Esophagus muscularis mucosa (tissue), 3 donors: ENCODE measurements around the gene INTS7.

Source experiments
- POLR2A ChIP-seq: fragments of 450-650 bp; IDR thresholded peaks from one replicate; pipeline ENCODE4 v1.6.1; 2017; ENCODE audit warnings: antibody characterized with exemption, moderate library complexity, mild to moderate bottlenecking, low read depth
- POLR2AphosphoS5 ChIP-seq, 2 donors: sonication (generic); formaldehyde crosslinking; IDR thresholded peaks; one replicate each; pipeline ENCODE4 v1.6.1; 2017; ENCODE audit warnings: antibody characterized with exemption in 2 of 2
- TF ChIP-seq, protein P1 (sequence below), 3 experiments: fragments of 200-600 bp in 2 of 3; fragments of 450-650 bp in 1 of 3; sonication (generic) in 2 of 3; IDR thresholded peaks; one replicate each; pipeline ENCODE4 v1.5.1; 2017 to 2019; ENCODE audit warnings: antibody characterized with exemption in 3 of 3, mild to moderate bottlenecking in 2 of 3, moderate library complexity in 1 of 3

GRCh38 chr1:211959221-211959620 is 76.1 kb downstream of the INTS7 start:
- no peak for TF ChIP-seq POLR2AphosphoS5 (IDR thresholded peaks at IDR 0.05)
- TF ChIP-seq, protein P1, sequence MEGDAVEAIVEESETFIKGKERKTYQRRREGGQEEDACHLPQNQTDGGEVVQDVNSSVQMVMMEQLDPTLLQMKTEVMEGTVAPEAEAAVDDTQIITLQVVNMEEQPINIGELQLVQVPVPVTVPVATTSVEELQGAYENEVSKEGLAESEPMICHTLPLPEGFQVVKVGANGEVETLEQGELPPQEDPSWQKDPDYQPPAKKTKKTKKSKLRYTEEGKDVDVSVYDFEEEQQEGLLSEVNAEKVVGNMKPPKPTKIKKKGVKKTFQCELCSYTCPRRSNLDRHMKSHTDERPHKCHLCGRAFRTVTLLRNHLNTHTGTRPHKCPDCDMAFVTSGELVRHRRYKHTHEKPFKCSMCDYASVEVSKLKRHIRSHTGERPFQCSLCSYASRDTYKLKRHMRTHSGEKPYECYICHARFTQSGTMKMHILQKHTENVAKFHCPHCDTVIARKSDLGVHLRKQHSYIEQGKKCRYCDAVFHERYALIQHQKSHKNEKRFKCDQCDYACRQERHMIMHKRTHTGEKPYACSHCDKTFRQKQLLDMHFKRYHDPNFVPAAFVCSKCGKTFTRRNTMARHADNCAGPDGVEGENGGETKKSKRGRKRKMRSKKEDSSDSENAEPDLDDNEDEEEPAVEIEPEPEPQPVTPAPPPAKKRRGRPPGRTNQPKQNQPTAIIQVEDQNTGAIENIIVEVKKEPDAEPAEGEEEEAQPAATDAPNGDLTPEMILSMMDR (IDR thresholded peaks at IDR 0.05): no peak
- TF ChIP-seq POLR2A: no peak
